Neural cell (in vitro differentiated cells): ENCODE measurements around the gene IGSF23.

Source experiments
- CTCF ChIP-seq: fragments of 450-650 bp; IDR thresholded peaks from 2 replicates; pipeline ENCODE4 v1.5.1; 2014; ENCODE audit warnings: antibody characterized with exemption, mild to moderate bottlenecking, moderate library complexity; ENCODE audit not compliant: poor library complexity, severe bottlenecking
- EP300 ChIP-seq: fragments of 450-650 bp; conservative IDR thresholded peaks from 2 replicates; pipeline ENCODE4 v1.6.1; 2014; ENCODE audit warnings: antibody characterized with exemption, mild to moderate bottlenecking, moderate library complexity; ENCODE audit not compliant: poor library complexity, severe bottlenecking
- EZH2 ChIP-seq: fragments of 200-600, 300-800 bp; shearing (Covaris generic), sonication (generic); IDR thresholded peaks from 2 replicates; pipeline ENCODE4 v1.6.1; 2014; ENCODE audit warnings: antibody characterized with exemption, low read length, borderline replicate concordance, mild to moderate bottlenecking; ENCODE audit not compliant: insufficient read depth, poor library complexity, severe bottlenecking
- MXI1 ChIP-seq: fragments of 450-650 bp; conservative IDR thresholded peaks from 2 replicates; pipeline ENCODE4 v1.6.1; 2014; ENCODE audit warnings: antibody characterized with exemption, mild to moderate bottlenecking; ENCODE audit not compliant: poor library complexity, severe bottlenecking
- POLR2AphosphoS5 ChIP-seq: IDR thresholded peaks from 2 replicates; pipeline ENCODE4 v1.6.1; 2012
- RAD21 ChIP-seq: fragments of 450-650 bp; conservative IDR thresholded peaks from 2 replicates; pipeline ENCODE4 v1.6.1; 2014; ENCODE audit warnings: antibody characterized with exemption, mild to moderate bottlenecking, moderate library complexity
- REST ChIP-seq: IDR thresholded peaks from 2 replicates; pipeline ENCODE4 v1.6.1; 2012; ENCODE audit warnings: borderline replicate concordance

- no peak for TF ChIP-seq CTCF
- TF ChIP-seq EP300 = no peak
- TF ChIP-seq REST = no peak
- no peak for TF ChIP-seq POLR2AphosphoS5
- TF ChIP-seq RAD21 = no peak
- no peak for TF ChIP-seq EZH2
- TF ChIP-seq MXI1 = no peak
These were observed 32.1 kb upstream of the IGSF23 start for GRCh38 chr19:44581288-44581687.
